ENCODE measurements around the gene ZFPM1. TPM values are rescaled to one million over a fixed set of nuclear protein-coding genes. Genes with fewer than 3 reads are reported as not detected.

ZFPM1 gene
- total RNA-seq, 1 donor from 2014 or later: 0.52 TPM

GRCh38 chr16:88530051-88530857 is 77.2 kb downstream of the ZFPM1 start:
- peak overlapping the region in 1 of 3 donors; percentile 16 for H3K9ac ChIP-seq (ENCODE audit: low read depth in 1 of 3, low read length in 3 of 3)

GRCh38 chr16:88530858-88531203 is 77.8 kb downstream of the ZFPM1 start:
- Histone ChIP-seq H3K4me1 (ENCODE audit: control insufficient read depth in 3 of 3, insufficient read depth in 3 of 3, low read length in 3 of 3) (peaks cover 31 to 46% (median 34%) of the 10 kb centered on the region in 3 donors), H3K9me3 (ENCODE audit: control insufficient read depth in 3 of 3, low read length in 3 of 3) (no peaks in the 10 kb centered on the region), H3K27ac (ENCODE audit: low read depth, low read length) (no peak overlapping the region), H3K27me3 (ENCODE audit: control insufficient read depth in 3 of 3, insufficient read depth in 3 of 3, low read length in 3 of 3) (peaks cover 0 to 25% (median 15%) of the 10 kb centered on the region in 3 donors), H3K36me3 (ENCODE audit: control insufficient read depth in 3 of 3, insufficient read depth in 3 of 3, low read length in 3 of 3) (no peaks in the 10 kb centered on the region), H3K4me3 (ENCODE audit: low read length in 3 of 3) (no peak overlapping the region), H3K9ac (ENCODE audit: low read depth in 1 of 3, low read length in 3 of 3) (no peak overlapping the region)

More at GRCh38 chr16:88530051-88530857, 77.2 kb downstream of the ZFPM1 start:
- Histone ChIP-seq H3K27me3 (ENCODE audit: control insufficient read depth in 3 of 3, insufficient read depth in 3 of 3, low read length in 3 of 3) (peaks cover 3 to 31% (median 17%) of the 10 kb centered on the region in 3 donors), H3K36me3 (ENCODE audit: control insufficient read depth in 3 of 3, insufficient read depth in 3 of 3, low read length in 3 of 3) (no peaks in the 10 kb centered on the region), H3K27ac (ENCODE audit: low read depth, low read length) (no peak overlapping the region), H3K9me3 (ENCODE audit: control insufficient read depth in 3 of 3, low read length in 3 of 3) (no peaks in the 10 kb centered on the region), H3K4me3 (ENCODE audit: low read length in 3 of 3) (no peak overlapping the region), H3K4me1 (ENCODE audit: control insufficient read depth in 3 of 3, insufficient read depth in 3 of 3, low read length in 3 of 3) (peaks cover 31 to 47% (median 32%) of the 10 kb centered on the region in 3 donors)

- peaks cover 28 to 43% (median 30%) of the 10 kb centered on the region in 3 donors for H3K4me1 ChIP-seq (ENCODE audit: control insufficient read depth in 3 of 3, insufficient read depth in 3 of 3, low read length in 3 of 3)
- H3K27me3 ChIP-seq (ENCODE audit: control insufficient read depth in 3 of 3, insufficient read depth in 3 of 3, low read length in 3 of 3): peaks cover 0 to 20% (median 11%) of the 10 kb centered on the region in 3 donors
- H3K9me3 ChIP-seq (ENCODE audit: control insufficient read depth in 3 of 3, low read length in 3 of 3): no peaks in the 10 kb centered on the region
- H3K36me3 ChIP-seq (ENCODE audit: control insufficient read depth in 3 of 3, insufficient read depth in 3 of 3, low read length in 3 of 3): no peaks in the 10 kb centered on the region
- H3K9ac ChIP-seq (ENCODE audit: low read depth in 1 of 3, low read length in 3 of 3): no peak overlapping the region
- no peak overlapping the region for H3K27ac ChIP-seq (ENCODE audit: low read depth, low read length)
- no peak overlapping the region for H3K4me3 ChIP-seq (ENCODE audit: low read length in 3 of 3)
Observed at GRCh38 chr16:88531346-88531745, 78.3 kb downstream of the ZFPM1 start.

- no peaks in the 10 kb centered on the region for H3K36me3 ChIP-seq (ENCODE audit: control insufficient read depth in 3 of 3, insufficient read depth in 3 of 3, low read length in 3 of 3)
- no peak overlapping the region for H3K9ac ChIP-seq (ENCODE audit: low read depth in 1 of 3, low read length in 3 of 3)
- no peak overlapping the region for H3K27ac ChIP-seq (ENCODE audit: low read depth, low read length)
- H3K27me3 ChIP-seq (ENCODE audit: control insufficient read depth in 3 of 3, insufficient read depth in 3 of 3, low read length in 3 of 3): peaks cover 0 to 15% (median 7%) of the 10 kb centered on the region in 3 donors
- no peak overlapping the region for H3K4me3 ChIP-seq (ENCODE audit: low read length in 3 of 3)
- H3K9me3 ChIP-seq (ENCODE audit: control insufficient read depth in 3 of 3, low read length in 3 of 3): no peaks in the 10 kb centered on the region
- H3K4me1 ChIP-seq (ENCODE audit: control insufficient read depth in 3 of 3, insufficient read depth in 3 of 3, low read length in 3 of 3): peaks cover 25 to 37% (median 25%) of the 10 kb centered on the region in 3 donors
Observed at GRCh38 chr16:88531931-88532433, 78.9 kb downstream of the ZFPM1 start.

- H3K4me3 ChIP-seq (ENCODE audit: low read length in 3 of 3): no peak overlapping the region
- no peaks in the 10 kb centered on the region for H3K9me3 ChIP-seq (ENCODE audit: control insufficient read depth in 3 of 3, low read length in 3 of 3)
- no peaks in the 10 kb centered on the region for H3K36me3 ChIP-seq (ENCODE audit: control insufficient read depth in 3 of 3, insufficient read depth in 3 of 3, low read length in 3 of 3)
- H3K27me3 ChIP-seq (ENCODE audit: control insufficient read depth in 3 of 3, insufficient read depth in 3 of 3, low read length in 3 of 3): peaks cover 2 to 11% (median 3%) of the 10 kb centered on the region in 3 donors
- no peak overlapping the region for H3K27ac ChIP-seq (ENCODE audit: low read depth, low read length)
- peaks cover 19 to 31% (median 21%) of the 10 kb centered on the region in 3 donors for H3K4me1 ChIP-seq (ENCODE audit: control insufficient read depth in 3 of 3, insufficient read depth in 3 of 3, low read length in 3 of 3)
- peak overlapping the region in 1 of 3 donors; percentile 72 for H3K9ac ChIP-seq (ENCODE audit: low read depth in 1 of 3, low read length in 3 of 3)
Observed at GRCh38 chr16:88532434-88533241, 79.6 kb downstream of the ZFPM1 start.

- Histone ChIP-seq H3K4me3 (ENCODE audit: low read length in 3 of 3) (peak overlapping the region in 2 of 3 donors; percentile 45 to 65), H3K9ac (ENCODE audit: low read depth in 1 of 3, low read length in 3 of 3) (peak overlapping the region in 1 of 3 donors; percentile 72), H3K36me3 (ENCODE audit: control insufficient read depth in 3 of 3, insufficient read depth in 3 of 3, low read length in 3 of 3) (no peaks in the 10 kb centered on the region), H3K27me3 (ENCODE audit: control insufficient read depth in 3 of 3, insufficient read depth in 3 of 3, low read length in 3 of 3) (peaks cover 6 to 14% (median 10%) of the 10 kb centered on the region in 3 donors), H3K9me3 (ENCODE audit: control insufficient read depth in 3 of 3, low read length in 3 of 3) (no peaks in the 10 kb centered on the region), H3K4me1 (ENCODE audit: control insufficient read depth in 3 of 3, insufficient read depth in 3 of 3, low read length in 3 of 3) (peaks cover 19 to 29% (median 19%) of the 10 kb centered on the region in 3 donors), H3K27ac (ENCODE audit: low read depth, low read length) (no peak overlapping the region)
Observed at GRCh38 chr16:88533381-88533917, 80.4 kb downstream of the ZFPM1 start.

- Histone ChIP-seq H3K9ac (ENCODE audit: low read depth in 1 of 3, low read length in 3 of 3) (peak overlapping the region; percentile 59 to 86 (median 80)), H3K27ac (ENCODE audit: low read depth, low read length) (peak overlapping the region; percentile 44)
Observed at GRCh38 chr16:88533932-88534637, 81.0 kb downstream of the ZFPM1 start.

GRCh38 chr16:88534638-88535190 is 81.6 kb downstream of the ZFPM1 start:
- H3K27ac ChIP-seq (ENCODE audit: low read depth, low read length): no peak overlapping the region
- peak overlapping the region; percentile 36 to 86 (median 38) for H3K9ac ChIP-seq (ENCODE audit: low read depth in 1 of 3, low read length in 3 of 3)

More at GRCh38 chr16:88533932-88534637, 81.0 kb downstream of the ZFPM1 start:
- Histone ChIP-seq H3K9me3 (ENCODE audit: control insufficient read depth in 3 of 3, low read length in 3 of 3) (no peaks in the 10 kb centered on the region), H3K4me3 (ENCODE audit: low read length in 3 of 3) (peak overlapping the region in 2 of 3 donors; percentile 73 to 77), H3K4me1 (ENCODE audit: control insufficient read depth in 3 of 3, insufficient read depth in 3 of 3, low read length in 3 of 3) (peaks cover 19 to 27% (median 19%) of the 10 kb centered on the region in 3 donors), H3K27me3 (ENCODE audit: control insufficient read depth in 3 of 3, insufficient read depth in 3 of 3, low read length in 3 of 3) (peaks cover 11 to 19% (median 15%) of the 10 kb centered on the region in 3 donors), H3K36me3 (ENCODE audit: control insufficient read depth in 3 of 3, insufficient read depth in 3 of 3, low read length in 3 of 3) (no peaks in the 10 kb centered on the region)

More at GRCh38 chr16:88534638-88535190, 81.6 kb downstream of the ZFPM1 start:
- Histone ChIP-seq H3K36me3 (ENCODE audit: control insufficient read depth in 3 of 3, insufficient read depth in 3 of 3, low read length in 3 of 3) (no peaks in the 10 kb centered on the region), H3K9me3 (ENCODE audit: control insufficient read depth in 3 of 3, low read length in 3 of 3) (no peaks in the 10 kb centered on the region), H3K27me3 (ENCODE audit: control insufficient read depth in 3 of 3, insufficient read depth in 3 of 3, low read length in 3 of 3) (peaks cover 18 to 25% (median 21%) of the 10 kb centered on the region in 3 donors), H3K4me1 (ENCODE audit: control insufficient read depth in 3 of 3, insufficient read depth in 3 of 3, low read length in 3 of 3) (peaks cover 15 to 21% (median 19%) of the 10 kb centered on the region in 3 donors), H3K4me3 (ENCODE audit: low read length in 3 of 3) (peak overlapping the region; percentile 16 to 73 (median 67))
